A172 (cell line): ENCODE data around the gene CYB561A3. TPM values are rescaled to one million over a fixed set of nuclear protein-coding genes. Genes with fewer than 3 reads are reported as not detected.

Experiments used
- DNase-seq: peaks from one replicate; pipeline ENCODE4 v3.0.0-alpha.2; 2015; ENCODE audit warnings: low spot score
- total RNA-seq: library from RNA; depleted of rRNA; stranded (reverse); fragments of >200 nt; shearing (Covaris generic); gene quantifications from 2 replicates; pipeline ENCODE4 v1.2.3, GENCODE V29; 2014; rRNA removed

CYB561A3 gene
- total RNA-seq, 1 experiment from 2014 or later = 37.1 TPM

DNA sequence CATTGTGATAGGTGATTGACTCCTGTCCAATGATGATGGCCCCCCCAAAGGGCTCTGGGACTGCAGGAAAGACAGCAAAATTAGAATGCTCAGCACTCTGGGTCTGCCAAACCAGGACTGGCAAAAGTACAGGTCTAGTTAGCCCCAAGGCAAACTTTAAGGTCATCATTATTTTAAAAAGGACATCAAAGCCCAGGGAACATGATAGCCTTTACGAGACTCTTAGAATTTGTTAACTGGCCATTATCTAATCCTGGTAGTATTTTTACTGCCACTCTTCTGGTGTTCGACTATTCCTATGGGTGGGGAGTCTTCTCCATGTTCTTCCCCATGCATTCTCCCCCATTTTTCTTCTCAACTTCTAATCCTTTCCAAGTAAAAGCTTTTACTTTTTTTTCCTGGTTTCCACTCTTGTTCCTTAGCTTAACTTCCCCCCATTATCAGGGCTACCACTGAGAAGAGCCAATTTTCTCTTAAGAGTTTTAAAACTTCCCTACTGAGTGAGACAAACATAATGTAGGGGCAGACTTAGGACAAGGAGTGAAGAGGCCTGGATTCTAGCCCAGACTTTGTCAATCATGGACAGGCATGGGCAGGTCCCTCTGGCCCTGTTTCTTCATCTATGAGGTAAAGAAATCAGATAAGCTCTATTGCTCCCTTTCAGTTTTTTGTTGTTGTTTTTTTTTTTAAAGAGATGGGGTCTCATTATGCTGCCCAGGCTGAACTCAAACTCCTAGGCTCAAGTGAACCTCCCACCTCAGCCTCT lies 35.9 kb downstream of the CYB561A3 start:
- DNase-seq = no peak

- DNase-seq = no peak
These were observed 46.4 kb downstream of the CYB561A3 start for GRCh38 chr11:61315260-61315659.

DNA sequence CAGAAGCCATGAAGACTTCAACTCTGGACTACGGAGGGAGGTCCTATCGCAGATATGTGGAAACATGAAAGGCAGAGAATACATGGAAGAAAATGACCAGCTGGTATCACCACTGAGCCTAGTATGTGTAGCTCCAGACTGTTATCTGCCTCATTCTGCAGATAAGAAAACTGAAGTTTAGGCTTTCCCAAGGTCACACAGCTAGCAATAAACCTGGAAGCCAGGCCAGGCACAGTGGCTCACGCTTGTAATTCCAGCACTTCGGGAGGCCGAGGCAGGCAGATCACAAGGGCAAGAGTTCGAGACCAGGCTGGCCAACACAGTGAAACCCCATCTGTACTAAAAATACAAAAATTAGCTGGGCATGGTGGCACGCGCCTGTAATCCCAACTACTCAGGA lies 50.9 kb downstream of the CYB561A3 start:
- no peak for DNase-seq

GRCh38 chr11:61309739-61310138 lies 51.9 kb downstream of the CYB561A3 start:
- no peak for DNase-seq

DNA sequence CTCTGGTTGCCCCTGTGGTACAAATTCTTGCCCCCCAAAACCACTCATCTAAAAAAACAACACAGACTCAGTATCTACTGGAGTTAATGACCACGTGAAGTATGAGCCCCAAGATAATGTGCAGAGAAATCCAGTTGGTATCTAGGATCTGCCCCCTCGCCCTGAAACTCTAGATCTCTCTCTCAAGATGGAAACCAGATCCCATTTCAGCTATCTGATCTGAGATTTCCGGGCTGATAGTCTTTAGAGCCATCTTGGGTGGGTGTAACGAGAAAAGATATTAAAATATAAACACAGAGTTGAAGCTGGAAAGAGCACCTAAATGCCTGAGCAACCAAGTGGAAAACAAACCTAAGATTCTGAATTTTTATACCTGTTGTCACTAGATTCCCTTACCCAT lies 52.5 kb downstream of the CYB561A3 start:
- DNase-seq = no peak

GRCh38 chr11:61307354-61307753 lies 54.3 kb downstream of the CYB561A3 start:
- no peak for DNase-seq

GRCh38 chr11:61306221-61306620 lies 55.5 kb downstream of the CYB561A3 start:
- no peak for DNase-seq

GRCh38 chr11:61305417-61305816 lies 56.3 kb downstream of the CYB561A3 start:
- DNase-seq = no peak

DNA sequence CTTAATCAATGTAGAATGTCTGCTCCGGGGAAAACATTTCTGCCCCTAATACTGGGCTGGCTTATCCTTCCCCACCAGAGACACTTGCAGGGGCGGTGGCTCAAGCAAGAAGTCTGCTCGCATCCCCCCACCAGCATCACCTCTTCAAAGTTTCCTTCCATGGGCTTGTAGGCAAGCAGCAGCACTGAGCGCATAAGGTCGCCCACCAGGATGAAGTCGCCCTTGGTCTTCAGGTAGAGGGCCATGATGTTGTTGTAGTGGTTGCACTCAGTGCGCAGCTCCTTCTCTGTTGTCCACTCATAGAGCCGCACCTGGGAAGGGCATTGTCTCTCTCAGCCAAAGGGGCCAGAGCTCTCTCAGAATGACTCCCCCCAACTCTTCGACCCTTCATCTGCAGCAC lies 58.0 kb downstream of the CYB561A3 start:
- DNase-seq = no peak

DNA sequence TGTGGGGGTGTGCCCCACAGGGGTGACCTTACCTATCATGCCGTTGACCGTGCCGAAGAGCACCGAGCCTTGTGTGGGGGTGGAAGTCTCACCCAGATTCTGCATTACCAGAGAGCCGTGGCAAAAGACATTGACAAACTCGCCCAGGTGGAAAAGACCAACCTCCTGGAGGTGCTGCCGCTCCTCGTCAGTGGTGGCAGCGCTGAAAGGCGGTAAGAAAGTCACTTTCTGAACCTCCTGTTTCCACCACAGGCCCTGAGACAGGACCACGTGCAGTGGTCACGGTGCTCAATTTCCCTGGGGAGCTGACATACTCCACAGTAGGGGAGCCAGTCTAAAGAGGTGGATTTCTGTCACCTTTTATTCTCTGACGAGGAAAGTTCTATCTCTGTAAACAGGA lies 59.1 kb downstream of the CYB561A3 start:
- no peak for DNase-seq

Other genes starting within 250 kb of the CYB561A3 start
- gene VPS37C, start 200.5 kb downstream of the CYB561A3 start, total RNA-seq = 9.1 and 9.7 TPM in 2 replicates
- gene PGA3, start 158.4 kb downstream of the CYB561A3 start, total RNA-seq = not detected in 2 replicates
- gene PGA4, start 139.5 kb downstream of the CYB561A3 start, total RNA-seq = 2.2 TPM in 1 of 2 replicates, not detected in the other
- gene PGA5, start 120.7 kb downstream of the CYB561A3 start, total RNA-seq = 0.17 TPM in 1 of 2 replicates, not detected in the other
- gene VWCE, start 66.6 kb downstream of the CYB561A3 start, total RNA-seq = 0.05 TPM in 1 of 2 replicates, not detected in the other
- gene DDB1, start 28.8 kb downstream of the CYB561A3 start, total RNA-seq = 153 and 155 TPM in 2 replicates
- 34.7 and 45.9 TPM in 2 replicates for gene TKFC, start 28.7 kb downstream of the CYB561A3 start, total RNA-seq
- 10.8 and 41.9 TPM in 2 replicates for gene TMEM138, start 492 bp upstream of the CYB561A3 start, total RNA-seq
- not detected in 2 replicates for gene TMEM216, start 30.7 kb upstream of the CYB561A3 start, total RNA-seq
- 26.9 and 34.3 TPM in 2 replicates for gene CPSF7, start 68.1 kb upstream of the CYB561A3 start, total RNA-seq
- 40.3 and 40.6 TPM in 2 replicates for gene SDHAF2, start 68.2 kb upstream of the CYB561A3 start, total RNA-seq
- not detected in 2 replicates for gene LRRC10B, start 146.9 kb upstream of the CYB561A3 start, total RNA-seq
- gene SYT7, start 219.2 kb upstream of the CYB561A3 start, total RNA-seq = 0.12 and 0.26 TPM in 2 replicates